ENCODE data around the gene GPR42.

Gene GPR42

DNA sequence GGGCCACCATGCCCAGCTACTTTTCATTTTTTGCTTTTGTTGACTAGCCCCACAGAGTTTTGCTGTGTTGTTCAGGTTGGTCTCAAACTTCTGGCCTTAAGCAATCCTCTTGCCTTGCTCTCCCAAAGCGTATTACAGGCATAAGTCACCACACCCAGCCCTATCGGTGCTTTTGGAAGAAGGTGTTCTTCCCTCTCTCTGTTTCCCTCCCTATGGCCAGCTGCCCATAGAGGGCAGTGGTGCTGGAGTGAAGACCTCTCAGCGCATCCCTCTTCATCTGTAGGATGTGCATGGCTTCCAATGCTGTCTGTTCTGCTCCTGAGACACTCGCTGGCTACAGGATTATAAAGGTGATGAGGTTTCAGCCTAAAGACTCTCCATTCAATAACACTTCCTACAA is 43.2 kb upstream of the GPR42 start:
- no peak for TF ChIP-seq EZH2phosphoT487 (IDR thresholded peaks at IDR 0.05; ENCODE audit: borderline replicate concordance)
- TF ChIP-seq, protein P1, sequence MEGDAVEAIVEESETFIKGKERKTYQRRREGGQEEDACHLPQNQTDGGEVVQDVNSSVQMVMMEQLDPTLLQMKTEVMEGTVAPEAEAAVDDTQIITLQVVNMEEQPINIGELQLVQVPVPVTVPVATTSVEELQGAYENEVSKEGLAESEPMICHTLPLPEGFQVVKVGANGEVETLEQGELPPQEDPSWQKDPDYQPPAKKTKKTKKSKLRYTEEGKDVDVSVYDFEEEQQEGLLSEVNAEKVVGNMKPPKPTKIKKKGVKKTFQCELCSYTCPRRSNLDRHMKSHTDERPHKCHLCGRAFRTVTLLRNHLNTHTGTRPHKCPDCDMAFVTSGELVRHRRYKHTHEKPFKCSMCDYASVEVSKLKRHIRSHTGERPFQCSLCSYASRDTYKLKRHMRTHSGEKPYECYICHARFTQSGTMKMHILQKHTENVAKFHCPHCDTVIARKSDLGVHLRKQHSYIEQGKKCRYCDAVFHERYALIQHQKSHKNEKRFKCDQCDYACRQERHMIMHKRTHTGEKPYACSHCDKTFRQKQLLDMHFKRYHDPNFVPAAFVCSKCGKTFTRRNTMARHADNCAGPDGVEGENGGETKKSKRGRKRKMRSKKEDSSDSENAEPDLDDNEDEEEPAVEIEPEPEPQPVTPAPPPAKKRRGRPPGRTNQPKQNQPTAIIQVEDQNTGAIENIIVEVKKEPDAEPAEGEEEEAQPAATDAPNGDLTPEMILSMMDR (conservative IDR thresholded peaks at IDR 0.05; ENCODE audit: low read length): peak; percentile 63
- Histone ChIP-seq H3K9me2 (replicated peaks; ENCODE audit: low read depth, low read length) (no peaks in the 10 kb centered on the region), H3K79me2 (ENCODE audit: insufficient read depth, low read length) (no peaks in the 10 kb centered on the region), H3F3A (ENCODE audit: low read depth) (peaks cover 6% of the 10 kb centered on the region; the same call in 1 of the 2 replicates), H2AFZ (ENCODE audit: low read length) (no peak overlapping the region), H3K4me3 (ENCODE audit: low read length, poor library complexity, severe bottlenecking) (no peak overlapping the region), H3K9ac (ENCODE audit: low read depth, low read length, poor library complexity, severe bottlenecking) (no peak overlapping the region), H3K36me3 (ENCODE audit: insufficient read depth, low read length) (no peaks in the 10 kb centered on the region), H3K4me2 (ENCODE audit: low read depth, low read length, poor library complexity, severe bottlenecking) (no peak overlapping the region), H3K27me3 (ENCODE audit: insufficient read depth, low read length, poor library complexity, severe bottlenecking) (no peaks in the 10 kb centered on the region), H3K9me3 (ENCODE audit: insufficient read depth, low read depth, low read length) (no peaks in the 10 kb centered on the region), H4K20me1 (ENCODE audit: insufficient read depth, low read length, poor library complexity, severe bottlenecking) (no peaks in the 10 kb centered on the region), H3K4me1 (ENCODE audit: insufficient read depth, low read length, poor library complexity, severe bottlenecking) (peaks cover 14% of the 10 kb centered on the region)

DNA sequence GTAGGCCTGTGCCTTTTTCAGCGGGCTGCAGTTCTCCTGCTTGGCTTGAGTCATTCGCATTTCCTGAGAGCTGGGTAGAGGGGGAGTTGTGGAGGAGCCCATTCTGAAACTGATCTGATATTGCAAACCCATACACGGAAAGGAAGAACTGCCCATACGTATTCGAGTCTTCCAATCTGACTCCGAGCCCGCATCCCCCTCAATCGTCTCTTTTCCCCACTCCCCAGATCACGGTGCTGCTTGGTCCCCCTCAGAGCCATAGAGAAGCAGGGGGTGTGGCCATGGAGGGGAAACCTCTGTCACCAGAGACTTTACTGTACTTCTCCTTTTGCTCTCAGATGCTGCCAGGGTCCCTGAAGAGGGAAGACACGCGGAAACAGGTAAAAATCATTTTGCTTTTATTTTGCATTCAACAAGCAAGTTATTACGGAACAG is 42.0 kb upstream of the GPR42 start, which contains the start of gene CD22:
TSS of gene CD22 (plus strand) at position 337 of the 435 bp plus-strand sequence. CDS start 2,854 bp downstream, outside the sequence.
- no peaks in the 10 kb centered on the region for H3K9me2 ChIP-seq (replicated peaks; ENCODE audit: low read depth, low read length)
- H3K4me2 ChIP-seq (ENCODE audit: low read depth, low read length, poor library complexity, severe bottlenecking): peak within 1 kb of the TSS; percentile 4
- H3K4me3 ChIP-seq (ENCODE audit: low read length, poor library complexity, severe bottlenecking): no peak within 1 kb of the TSS
- H3F3A ChIP-seq (ENCODE audit: low read depth): peaks cover 6% of the 10 kb centered on the region; the same call in 1 of the 2 replicates
- no peaks in the 10 kb centered on the region for H3K27me3 ChIP-seq (ENCODE audit: insufficient read depth, low read length, poor library complexity, severe bottlenecking)
- no peaks in the 10 kb centered on the region for H4K20me1 ChIP-seq (ENCODE audit: insufficient read depth, low read length, poor library complexity, severe bottlenecking)
- no peak for TF ChIP-seq EZH2phosphoT487 (IDR thresholded peaks at IDR 0.05; ENCODE audit: borderline replicate concordance)
- TF ChIP-seq, protein P1 (conservative IDR thresholded peaks at IDR 0.05; ENCODE audit: low read length): no peak
- no peak within 1 kb of the TSS for H3K9ac ChIP-seq (ENCODE audit: low read depth, low read length, poor library complexity, severe bottlenecking)
- H3K79me2 ChIP-seq (ENCODE audit: insufficient read depth, low read length): no peaks in the 10 kb centered on the region
- H2AFZ ChIP-seq (ENCODE audit: low read length): peak within 1 kb of the TSS; percentile 46
- peaks cover 19% of the 10 kb centered on the region for H3K4me1 ChIP-seq (ENCODE audit: insufficient read depth, low read length, poor library complexity, severe bottlenecking)
- no peaks in the 10 kb centered on the region for H3K36me3 ChIP-seq (ENCODE audit: insufficient read depth, low read length)
- no peaks in the 10 kb centered on the region for H3K9me3 ChIP-seq (ENCODE audit: insufficient read depth, low read depth, low read length)

DNA sequence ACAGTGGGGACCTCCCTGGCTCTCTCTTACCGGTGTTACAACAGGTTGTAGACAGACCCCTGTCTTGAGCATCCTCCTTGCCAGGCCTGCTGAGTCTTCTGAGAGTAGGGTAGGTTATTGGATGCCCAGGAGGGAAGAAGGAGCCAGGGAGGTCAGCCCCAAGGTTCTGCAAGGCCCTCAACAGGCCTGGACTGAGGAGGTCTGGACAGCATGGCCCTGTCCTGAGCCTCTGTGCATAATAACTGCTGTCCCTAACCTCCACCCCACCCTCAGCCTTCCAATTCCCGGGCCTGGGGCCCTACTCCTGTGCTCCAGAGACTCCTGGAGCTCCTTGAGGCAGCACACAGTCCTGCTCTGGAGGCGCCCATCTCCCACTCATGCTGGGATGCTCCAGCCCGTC is 41.5 kb upstream of the GPR42 start:
- Histone ChIP-seq H3K4me1 (ENCODE audit: insufficient read depth, low read length, poor library complexity, severe bottlenecking) (peaks cover 19% of the 10 kb centered on the region), H3K4me3 (ENCODE audit: low read length, poor library complexity, severe bottlenecking) (no peak overlapping the region), H3F3A (ENCODE audit: low read depth) (peaks cover 6% of the 10 kb centered on the region; the same call in 1 of the 2 replicates)

More for the DNA sequence above, 41.5 kb upstream of the GPR42 start:
- H2AFZ ChIP-seq (ENCODE audit: low read length): peak overlapping the region; percentile 46; the same call in 1 of the 2 replicates
- H3K79me2 ChIP-seq (ENCODE audit: insufficient read depth, low read length): no peaks in the 10 kb centered on the region
- peak overlapping the region; percentile 4 for H3K4me2 ChIP-seq (ENCODE audit: low read depth, low read length, poor library complexity, severe bottlenecking)
- no peak overlapping the region for H3K9ac ChIP-seq (ENCODE audit: low read depth, low read length, poor library complexity, severe bottlenecking)
- no peaks in the 10 kb centered on the region for H3K27me3 ChIP-seq (ENCODE audit: insufficient read depth, low read length, poor library complexity, severe bottlenecking)
- no peaks in the 10 kb centered on the region for H3K9me3 ChIP-seq (ENCODE audit: insufficient read depth, low read depth, low read length)
- H4K20me1 ChIP-seq (ENCODE audit: insufficient read depth, low read length, poor library complexity, severe bottlenecking): no peaks in the 10 kb centered on the region
- no peaks in the 10 kb centered on the region for H3K36me3 ChIP-seq (ENCODE audit: insufficient read depth, low read length)
- H3K9me2 ChIP-seq (replicated peaks; ENCODE audit: low read depth, low read length): no peaks in the 10 kb centered on the region
- TF ChIP-seq, protein P1 (conservative IDR thresholded peaks at IDR 0.05; ENCODE audit: low read length): no peak
- no peak for TF ChIP-seq EZH2phosphoT487 (IDR thresholded peaks at IDR 0.05; ENCODE audit: borderline replicate concordance)

All from Loucy (cell line).